Activated gamma-delta T cell treated with Interleukin-2 at 50 U/mL for 16 hours (primary cell): ENCODE measurements around the gene DICER1.
"Not testable (repeated sequence)": the region's sequence is repeated elsewhere in the genome, so short reads cannot be mapped to it uniquely, and the experiment has no call there.

ENCODE experiments used
- DNase-seq: peaks from one replicate; pipeline ENCODE4 v3.0.0-alpha.2; 2020

Gene DICER1

GRCh38 chr14:95147597-95147996 is 9.7 kb downstream of the DICER1 start:
- no peak for DNase-seq

GRCh38 chr14:95146079-95146771 is 11.1 kb downstream of the DICER1 start:
- no peak for DNase-seq

- no peak for DNase-seq
Measured at GRCh38 chr14:95144849-95145248, 12.5 kb downstream of the DICER1 start.

- DNase-seq = no peak
Measured at GRCh38 chr14:95143808-95144620, 13.3 kb downstream of the DICER1 start.

GRCh38 chr14:95142208-95142607 is 15.1 kb downstream of the DICER1 start:
- no peak for DNase-seq

GRCh38 chr14:95141684-95142083 is 15.6 kb downstream of the DICER1 start:
- DNase-seq = no peak

GRCh38 chr14:95140060-95140858 is 17.1 kb downstream of the DICER1 start:
- DNase-seq = no peak

GRCh38 chr14:95138876-95139275 is 18.5 kb downstream of the DICER1 start:
- DNase-seq = no peak

- not testable (repeated sequence) for DNase-seq
Measured at GRCh38 chr14:95138455-95138854, 18.9 kb downstream of the DICER1 start.

- no peak for DNase-seq
Measured at GRCh38 chr14:95137804-95138167, 19.5 kb downstream of the DICER1 start.

GRCh38 chr14:95137164-95137803 is 20.0 kb downstream of the DICER1 start:
- DNase-seq = no peak

GRCh38 chr14:95136631-95137030 is 20.7 kb downstream of the DICER1 start:
- DNase-seq = no peak

- no peak for DNase-seq
Measured at GRCh38 chr14:95134304-95134933, 22.9 kb downstream of the DICER1 start.

GRCh38 chr14:95133282-95133681 is 24.0 kb downstream of the DICER1 start:
- DNase-seq = no peak

GRCh38 chr14:95132760-95133159 is 24.6 kb downstream of the DICER1 start:
- DNase-seq = no peak

- no peak for DNase-seq
Measured at GRCh38 chr14:95130549-95130948, 26.8 kb downstream of the DICER1 start.

GRCh38 chr14:95128140-95128539 is 29.2 kb downstream of the DICER1 start:
- no peak for DNase-seq

GRCh38 chr14:95127531-95127911 is 29.8 kb downstream of the DICER1 start:
- DNase-seq = no peak

- DNase-seq = no peak
Measured at GRCh38 chr14:95126906-95127530, 30.3 kb downstream of the DICER1 start.

GRCh38 chr14:95125915-95126314 is 31.4 kb downstream of the DICER1 start:
- no peak for DNase-seq

- DNase-seq = no peak
Measured at GRCh38 chr14:95125221-95125620, 32.1 kb downstream of the DICER1 start.
